H1 (cell line): ENCODE data around the gene LCAT. TPM values are rescaled to one million over a fixed set of nuclear protein-coding genes. Genes with fewer than 3 reads are reported as not detected.

Source experiments
- CTCF ChIP-seq, 3 experiments: IDR thresholded peaks; 1 replicate in 2 of 3; 2 replicates in 1 of 3; pipeline versions ENCODE4 v1.5.1 to v1.6.1; 2011; ENCODE audit warnings: low read length in 3 of 3, mild to moderate bottlenecking in 3 of 3, inconsistent platforms in 2 of 3, low read depth in 1 of 3, moderate library complexity in 1 of 3; ENCODE audit not compliant: insufficient read depth in 1 of 3; ENCODE audit errors: control extremely low read depth in 1 of 3
- NANOG ChIP-seq: IDR thresholded peaks from 2 replicates; pipeline ENCODE4 v1.6.1; 2011; ENCODE audit warnings: low read length, low read depth, mild to moderate bottlenecking, inconsistent platforms; ENCODE audit not compliant: insufficient read depth, poor library complexity, severe bottlenecking
- POU5F1 ChIP-seq: IDR thresholded peaks from 2 replicates; pipeline ENCODE4 v1.6.1; 2011; ENCODE audit warnings: low read depth, mild to moderate bottlenecking, low read length, moderate library complexity
- RBBP5 ChIP-seq: IDR thresholded peaks from 2 replicates; pipeline ENCODE4 v1.7.1; 2012; ENCODE audit warnings: low read depth, mild to moderate bottlenecking, inconsistent platforms, low read length, moderate library complexity, borderline replicate concordance
- SIX5 ChIP-seq: IDR thresholded peaks from 2 replicates; pipeline ENCODE4 v1.6.1; 2011; ENCODE audit warnings: mild to moderate bottlenecking, low read depth, low read length
- polyA plus RNA-seq, 7 experiments: library from polyadenylated mRNA; depleted of rRNA in 3 of 7; stranded (reverse) in 5 of 7; unstranded in 2 of 7; fragments of >200 nt in 5 of 7; fragments of 200-250 nt in 2 of 7; gene quantifications; 1 replicate in 5 of 7; 2 replicates in 1 of 7; 4 replicates in 1 of 7; pipeline versions ENCODE4 v1.2.1 to v1.2.3, GENCODE V29; 2011 to 2013; ENCODE audit warnings: missing spikeins in 2 of 7, mixed read lengths in 2 of 7
- total RNA-seq: library from RNA; stranded (reverse); fragmentation: NEBNext Ultra II Directional; extraction: Animal tissue kit (Norgen Biotek cat#: 25700); gene quantifications from 2 replicates; pipeline ENCODE4 v1.2.1, GENCODE V29; 2021
- TF ChIP-seq, protein P1 (sequence below): IDR thresholded peaks from 2 replicates; pipeline ENCODE4 v1.6.1; 2012; ENCODE audit warnings: low read length, inconsistent platforms

Gene LCAT
- total and polyA plus RNA-seq, 2 of the 8 experiments (the other 6 are each of a cell fraction or from before 2014, with no cell fraction given): 9.4 to 19.6 TPM

GRCh38 chr16:67922221-67922620, 21.7 kb downstream of the LCAT start (continued):
- TF ChIP-seq NANOG: no peak
- no peak for TF ChIP-seq SIX5
- TF ChIP-seq CTCF (IDR thresholded peaks at IDR 0.05; ENCODE audit: control extremely low read depth in 1 of 3, insufficient read depth in 1 of 3, low read depth in 1 of 3, low read length in 3 of 3): no peak
- no peak for TF ChIP-seq RBBP5
- TF ChIP-seq, protein P1, sequence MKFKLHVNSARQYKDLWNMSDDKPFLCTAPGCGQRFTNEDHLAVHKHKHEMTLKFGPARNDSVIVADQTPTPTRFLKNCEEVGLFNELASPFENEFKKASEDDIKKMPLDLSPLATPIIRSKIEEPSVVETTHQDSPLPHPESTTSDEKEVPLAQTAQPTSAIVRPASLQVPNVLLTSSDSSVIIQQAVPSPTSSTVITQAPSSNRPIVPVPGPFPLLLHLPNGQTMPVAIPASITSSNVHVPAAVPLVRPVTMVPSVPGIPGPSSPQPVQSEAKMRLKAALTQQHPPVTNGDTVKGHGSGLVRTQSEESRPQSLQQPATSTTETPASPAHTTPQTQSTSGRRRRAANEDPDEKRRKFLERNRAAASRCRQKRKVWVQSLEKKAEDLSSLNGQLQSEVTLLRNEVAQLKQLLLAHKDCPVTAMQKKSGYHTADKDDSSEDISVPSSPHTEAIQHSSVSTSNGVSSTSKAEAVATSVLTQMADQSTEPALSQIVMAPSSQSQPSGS: no peak
- no peak for TF ChIP-seq POU5F1
